Keratinocyte (primary cell): ENCODE results near the gene CDT1. TPM values are rescaled to one million over a fixed set of nuclear protein-coding genes. Genes with fewer than 3 reads are reported as not detected.

Experiments used
- DNase-seq: peaks from one replicate; pipeline ENCODE4 v3.0.0-alpha.2; 2011; ENCODE audit warnings: low read depth, missing footprints, low spot score
- FAIRE-seq: peaks from 2 replicates; lab custom pipeline; 2011; peaks lifted over from hg19 to GRCh38; lab: Jason Lieb, UNC
- H2AFZ ChIP-seq: 2 replicates; pipeline ENCODE4 v1.6.0; 2012; ENCODE audit warnings: low read length, control low read depth, inconsistent platforms; ENCODE audit not compliant: control insufficient read depth
- H3K27ac ChIP-seq: 2 replicates; pipeline ENCODE4 v1.5.1; 2011; ENCODE audit warnings: low read length; ENCODE audit not compliant: control insufficient read depth, insufficient read depth
- H3K27me3 ChIP-seq: 3 replicates; pipeline ENCODE4 v1.6.0; 2011; ENCODE audit warnings: low read length; ENCODE audit not compliant: control insufficient read depth, insufficient read depth; ENCODE audit errors: extremely low read depth
- H3K36me3 ChIP-seq, 2 experiments: 2 replicates in 1 of 2; 3 replicates in 1 of 2; pipeline ENCODE4 v1.5.1; 2011; ENCODE audit warnings: low read length in 2 of 2, mild to moderate bottlenecking in 1 of 2; ENCODE audit not compliant: control insufficient read depth in 2 of 2, insufficient read depth in 2 of 2; ENCODE audit errors: extremely low read depth in 1 of 2
- H3K4me1 ChIP-seq: 3 replicates; pipeline ENCODE4 v1.5.1; 2011; ENCODE audit warnings: low read length; ENCODE audit not compliant: control insufficient read depth, insufficient read depth; ENCODE audit errors: extremely low read depth
- H3K4me2 ChIP-seq: 3 replicates; pipeline ENCODE4 v1.6.0; 2011; ENCODE audit warnings: low read depth, low read length; ENCODE audit not compliant: control insufficient read depth, insufficient read depth; ENCODE audit errors: extremely low read depth
- H3K4me3 ChIP-seq, 3 experiments: fragments of 200-600 bp in 1 of 3; sonication (generic) in 1 of 3; 2 replicates in 2 of 3; 3 replicates in 1 of 3; pipeline ENCODE4 v1.5.1; 2011 to 2016; ENCODE audit warnings: low read length in 3 of 3, mild to moderate bottlenecking in 3 of 3, control low read depth in 2 of 3, inconsistent platforms in 1 of 3, low read depth in 1 of 3, mixed read lengths in 1 of 3, mixed run types in 1 of 3, moderate library complexity in 1 of 3; ENCODE audit not compliant: control insufficient read depth in 2 of 3, insufficient read depth in 2 of 3; ENCODE audit errors: extremely low read depth in 1 of 3
- H3K79me2 ChIP-seq: 2 replicates; pipeline ENCODE4 v1.6.0; 2012; ENCODE audit warnings: low read length; ENCODE audit not compliant: control insufficient read depth, insufficient read depth
- H3K9ac ChIP-seq: 3 replicates; pipeline ENCODE4 v1.6.0; 2011; ENCODE audit warnings: low read length; ENCODE audit not compliant: control insufficient read depth, insufficient read depth; ENCODE audit errors: extremely low read depth
- H3K9me1 ChIP-seq: 3 replicates; pipeline ENCODE4 v1.6.0; 2011; ENCODE audit warnings: low read length; ENCODE audit not compliant: control insufficient read depth, insufficient read depth; ENCODE audit errors: extremely low read depth
- H3K9me3 ChIP-seq: 2 replicates; pipeline ENCODE4 v1.5.1; 2012; ENCODE audit warnings: low read depth, low read length; ENCODE audit not compliant: control insufficient read depth
- H4K20me1 ChIP-seq: 3 replicates; pipeline ENCODE4 v1.6.0; 2011; ENCODE audit warnings: low read length; ENCODE audit not compliant: control insufficient read depth, insufficient read depth; ENCODE audit errors: extremely low read depth
- CTCF ChIP-seq, 3 experiments: IDR thresholded peaks in 1 of 3; conservative IDR thresholded peaks in 1 of 3; optimal IDR thresholded peaks in 1 of 3; 2 replicates in 2 of 3; 3 replicates in 1 of 3; pipeline versions ENCODE3 to v1.5.1; 2011; ENCODE audit warnings: low read length in 3 of 3, mild to moderate bottlenecking in 3 of 3, moderate library complexity in 2 of 3, control low read depth in 1 of 3, inconsistent platforms in 1 of 3; ENCODE audit not compliant: insufficient read depth in 2 of 3; ENCODE audit errors: extremely low read depth in 1 of 3
- EZH2 ChIP-seq: IDR thresholded peaks from one replicate; pipeline ENCODE4 v1.6.1; 2012; ENCODE audit warnings: inconsistent platforms, mild to moderate bottlenecking, low read length, moderate library complexity
- dilution Hi-C: fragments of 300-500 bp; cut with MboI; formaldehyde crosslinking; loops from one replicate; pipeline ENCODE4 v1.7.0; 2020; ENCODE audit warnings: low sequenced_read_pairs; ENCODE audit not compliant: extremely low pct_ligation_motif_present
- polyA plus RNA-seq, 5 experiments: library from polyadenylated mRNA; depleted of rRNA in 3 of 5; stranded (reverse) in 3 of 5; stranded (forward) in 1 of 5; unstranded in 1 of 5; fragments of >200 nt; gene quantifications; 1 replicate in 1 of 5; 2 replicates in 3 of 5; 3 replicates in 1 of 5; pipeline versions ENCODE4 v1.2.1 to v1.2.3, GENCODE V29; 2011 to 2012; ENCODE audit warnings: missing spikeins in 2 of 5, low read depth in 1 of 5, low replicate concordance in 1 of 5

Gene CDT1
- polyA plus RNA-seq, 1 donor (not counting 4 experiments of a cell fraction or from before 2014, with no cell fraction given): 2.0 TPM

GRCh38 chr16:88792078-88792550 lies 11.5 kb upstream of the CDT1 start:
- FAIRE-seq (no peak), DNase-seq (no peak)
- H3K27me3 ChIP-seq: peaks cover 25% of the 10 kb centered on the region
- H2AFZ ChIP-seq: no peak overlapping the region
- H3K27ac ChIP-seq: no peak overlapping the region
- no peak overlapping the region for H3K9ac ChIP-seq
- no peaks in the 10 kb centered on the region for H3K4me1 ChIP-seq
- dilution Hi-C loops: no loop called here
- H3K36me3 ChIP-seq: no peaks in the 10 kb centered on the region
- no peak overlapping the region for H3K4me3 ChIP-seq
- TF ChIP-seq EZH2: no peak
- no peak for TF ChIP-seq CTCF (optimal IDR thresholded peaks at IDR 0.05 in 1 of 3, IDR thresholded peaks at IDR 0.05 in 1 of 3, conservative IDR thresholded peaks at IDR 0.05 in 1 of 3; ENCODE audit: extremely low read depth in 1 of 3, insufficient read depth in 2 of 3, low read length in 3 of 3)
- H3K9me1 ChIP-seq: no peaks in the 10 kb centered on the region
- no peak overlapping the region for H3K4me2 ChIP-seq
- no peaks in the 10 kb centered on the region for H3K79me2 ChIP-seq
- H4K20me1 ChIP-seq: no peaks in the 10 kb centered on the region
- no peaks in the 10 kb centered on the region for H3K9me3 ChIP-seq

- no peak for TF ChIP-seq EZH2
- no peak for TF ChIP-seq CTCF (optimal IDR thresholded peaks at IDR 0.05 in 1 of 3, IDR thresholded peaks at IDR 0.05 in 1 of 3, conservative IDR thresholded peaks at IDR 0.05 in 1 of 3; ENCODE audit: extremely low read depth in 1 of 3, insufficient read depth in 2 of 3, low read length in 3 of 3)
These were observed 10.8 kb upstream of the CDT1 start for GRCh38 chr16:88792668-88793250.

More at GRCh38 chr16:88792668-88793250, 10.8 kb upstream of the CDT1 start:
- DNase-seq: no peak
- H3K4me2 ChIP-seq: no peak overlapping the region
- no peaks in the 10 kb centered on the region for H3K36me3 ChIP-seq
- H2AFZ ChIP-seq: no peak overlapping the region
- no peak overlapping the region for H3K4me3 ChIP-seq
- no peaks in the 10 kb centered on the region for H3K79me2 ChIP-seq
- H3K27me3 ChIP-seq: peaks cover 25% of the 10 kb centered on the region
- H3K9me3 ChIP-seq: no peaks in the 10 kb centered on the region
- no peak overlapping the region for H3K9ac ChIP-seq
- dilution Hi-C loops: no loop called here
- H3K27ac ChIP-seq: no peak overlapping the region
- no peaks in the 10 kb centered on the region for H3K4me1 ChIP-seq
- H3K9me1 ChIP-seq: no peaks in the 10 kb centered on the region
- H4K20me1 ChIP-seq: no peaks in the 10 kb centered on the region
- no peak for FAIRE-seq
